GM12891 (cell line): ENCODE results near the gene DDX18.

ENCODE experiments used
- POLR2A ChIP-seq: IDR thresholded peaks from 2 replicates; pipeline ENCODE4 v1.6.1; 2011; ENCODE audit warnings: low read depth, low read length, control low read depth
- POLR2AphosphoS5 ChIP-seq: IDR thresholded peaks from 2 replicates; pipeline ENCODE4 v1.6.1; 2011; ENCODE audit warnings: low read depth, low read length, control low read depth

GRCh38 chr2:117785740-117786139 is 28.8 kb upstream of the DDX18 start:
- TF ChIP-seq POLR2A (no peak), POLR2AphosphoS5 (no peak)
